Fibroblast of skin of right biceps (primary cell): ENCODE data around the gene PAGE2B.
"Not testable (repeated sequence)": the region's sequence is repeated elsewhere in the genome, so short reads cannot be mapped to it uniquely, and the experiment has no call there.

ENCODE experiments used
- DNase-seq: peaks from one replicate; pipeline ENCODE4 v3.0.0-alpha.2; 2013

PAGE2B gene

DNA sequence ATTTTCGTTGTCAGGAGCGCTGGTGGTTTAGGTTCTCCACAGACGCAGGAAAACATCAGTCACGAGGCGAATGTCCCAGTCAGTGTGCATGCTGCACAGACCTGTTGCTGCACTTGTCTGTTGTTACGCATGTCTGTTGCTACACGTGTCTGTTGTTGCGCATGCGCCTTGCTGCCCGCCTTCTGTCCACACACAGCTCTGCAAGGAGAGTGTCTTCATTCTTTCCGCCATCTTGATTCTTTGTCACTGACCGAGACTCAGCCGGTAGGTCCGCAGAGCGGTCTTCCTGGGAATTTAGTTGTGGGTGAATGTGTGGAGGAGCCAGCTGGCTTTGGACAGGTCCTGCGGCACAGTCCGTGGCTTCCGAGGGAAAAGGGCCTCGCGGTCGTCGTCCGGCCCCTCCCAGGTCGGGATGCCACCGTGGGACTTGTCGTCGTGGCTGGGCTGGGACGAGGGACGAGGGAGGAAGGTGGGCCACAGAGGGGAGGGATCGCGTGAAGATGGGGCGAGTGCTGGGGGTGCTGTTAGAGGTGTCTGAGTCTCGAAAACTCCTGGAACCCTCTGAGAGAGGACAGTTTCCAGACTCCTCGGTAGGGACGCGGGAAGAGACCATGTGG, at the start of gene PAGE2B:
TSS of gene PAGE2B (plus strand) at position 180 of the 617 bp plus-strand sequence. CDS start 1,012 bp downstream, outside the sequence.
- DNase-seq = no peak

DNA sequence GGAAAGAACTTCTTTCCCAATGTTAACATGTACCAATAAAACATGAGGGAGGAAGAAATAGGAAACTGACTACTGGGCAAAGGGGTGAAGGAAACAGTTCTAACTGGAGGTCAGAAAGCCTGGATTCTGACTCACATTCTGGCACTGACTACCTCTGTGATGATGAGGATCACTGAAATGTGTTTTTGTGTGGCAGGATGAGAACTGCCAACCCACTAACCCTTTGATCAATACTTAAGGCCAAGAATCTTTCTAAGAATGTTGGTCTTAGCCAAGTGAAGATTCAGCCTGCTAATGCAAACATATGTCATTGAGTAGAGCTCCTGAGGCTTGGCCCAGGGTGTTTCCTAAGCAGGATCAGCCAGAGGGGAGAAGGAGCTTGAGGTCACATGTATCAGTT, 48.7 kb upstream of the PAGE2B start:
- no peak for DNase-seq

DNA sequence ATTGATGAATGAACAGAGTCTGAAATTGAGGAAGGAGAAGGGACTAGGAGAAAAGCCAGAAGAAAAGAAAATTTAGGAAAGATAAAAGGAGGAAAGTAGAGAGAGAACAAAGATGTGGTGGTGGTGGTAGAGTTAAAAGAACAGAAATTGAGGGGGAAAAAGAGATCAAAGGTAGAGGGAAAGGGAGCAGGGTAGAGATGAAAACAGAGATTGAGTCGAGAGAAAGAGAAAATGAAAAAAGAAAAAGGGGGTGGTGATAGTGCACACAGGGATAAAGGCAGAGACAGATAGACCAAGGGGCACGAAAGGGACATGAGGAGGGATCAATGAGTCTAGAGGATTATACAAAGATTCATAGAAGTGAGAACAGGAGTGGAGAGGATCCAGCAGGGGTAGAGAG, 48.0 kb upstream of the PAGE2B start:
- no peak for DNase-seq

GRCh38 chrX:55028040-55028439, 46.8 kb upstream of the PAGE2B start:
- no peak for DNase-seq

- DNase-seq = no peak
Measured at GRCh38 chrX:55028611-55029010, 46.2 kb upstream of the PAGE2B start.

GRCh38 chrX:55029291-55029690, 45.5 kb upstream of the PAGE2B start:
- DNase-seq = no peak

DNA sequence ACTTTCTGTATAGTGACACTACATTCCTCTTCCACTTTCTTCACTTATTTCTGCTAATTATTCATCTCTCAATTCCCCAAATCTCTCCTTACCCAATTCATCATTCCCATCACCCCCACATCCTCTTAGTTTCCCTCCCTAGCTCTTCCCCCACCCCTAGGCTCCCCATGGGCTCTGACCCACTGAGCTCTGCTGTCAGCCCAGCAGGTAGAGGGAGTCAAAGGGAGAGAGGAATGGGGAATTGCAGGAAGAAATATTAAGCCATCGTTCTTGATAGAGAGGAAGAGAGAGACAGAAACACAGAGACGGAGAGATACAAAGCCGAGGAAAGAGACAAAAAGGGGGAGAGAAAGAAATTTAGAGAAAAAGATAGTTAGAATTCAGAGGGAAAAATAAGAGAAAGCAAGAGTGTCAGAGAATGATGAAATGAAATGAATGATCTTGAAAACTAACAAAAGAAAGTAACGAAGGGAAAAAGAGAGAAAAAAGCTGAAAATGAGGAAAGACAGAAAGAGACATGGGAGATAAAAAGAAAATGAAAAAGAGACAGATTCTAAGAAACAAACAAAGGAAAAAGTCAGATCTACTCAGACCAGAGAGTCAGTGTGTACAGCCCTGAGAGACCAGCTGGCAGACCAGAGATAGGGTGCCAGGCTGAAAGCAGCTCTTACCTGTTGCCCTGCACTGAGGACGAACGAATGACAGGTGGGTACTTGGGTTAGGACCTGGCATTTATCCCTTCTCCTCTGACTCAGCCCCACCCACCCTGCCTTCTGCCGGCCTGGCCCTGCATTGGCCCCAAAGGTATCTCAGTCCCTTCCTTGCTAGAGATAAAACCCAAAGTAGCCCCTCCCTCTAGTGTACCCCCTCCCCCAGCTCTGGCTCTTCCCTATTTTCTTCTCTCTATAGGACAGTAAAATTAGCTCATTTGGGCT, 44.3 kb upstream of the PAGE2B start, which contains the start of gene ALAS2:
TSS of gene ALAS2 (minus strand) at position 707 of the 935 bp plus-strand sequence. CDS start 4,977 bp downstream, outside the sequence.
- no peak for DNase-seq

DNA sequence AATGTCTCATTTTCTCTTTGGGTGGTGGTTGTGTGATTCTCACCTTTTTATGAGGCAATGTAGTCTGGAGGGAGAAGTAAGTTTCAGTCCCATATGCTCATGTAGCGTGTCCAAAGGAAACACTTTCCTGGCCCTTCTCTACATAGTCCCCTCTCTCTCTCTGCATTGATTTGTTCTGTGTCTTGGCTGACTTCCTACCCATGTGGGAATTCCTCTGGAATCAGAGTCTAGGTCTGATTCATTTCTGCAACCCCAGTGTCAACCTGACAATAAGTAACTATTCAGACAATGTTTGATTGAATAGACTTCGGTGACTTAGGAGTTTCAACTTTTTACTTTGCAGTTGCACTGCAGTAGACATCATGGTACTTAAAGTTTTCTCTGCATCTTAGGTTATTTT, 41.4 kb upstream of the PAGE2B start:
- no peak for DNase-seq

DNA sequence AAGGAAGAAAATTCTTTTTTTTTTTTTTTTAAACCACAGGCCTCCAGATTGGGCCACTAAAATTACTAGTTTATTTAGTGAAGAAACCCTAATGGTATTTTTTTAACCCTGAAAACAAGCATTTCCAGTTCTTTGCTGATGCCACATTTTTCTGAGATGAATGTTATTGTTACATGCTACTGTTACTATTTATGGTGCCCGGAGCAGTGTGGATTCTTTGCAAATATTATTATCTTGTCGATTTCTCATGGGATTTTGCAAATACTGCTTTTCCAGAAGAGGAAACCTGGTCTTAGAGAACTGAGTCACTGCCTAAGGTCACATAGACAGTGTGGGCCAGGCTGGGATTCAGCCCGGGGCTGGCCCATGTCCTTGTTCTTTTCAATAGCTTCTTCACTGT, 35.4 kb upstream of the PAGE2B start:
- DNase-seq = peak; percentile 4

DNA sequence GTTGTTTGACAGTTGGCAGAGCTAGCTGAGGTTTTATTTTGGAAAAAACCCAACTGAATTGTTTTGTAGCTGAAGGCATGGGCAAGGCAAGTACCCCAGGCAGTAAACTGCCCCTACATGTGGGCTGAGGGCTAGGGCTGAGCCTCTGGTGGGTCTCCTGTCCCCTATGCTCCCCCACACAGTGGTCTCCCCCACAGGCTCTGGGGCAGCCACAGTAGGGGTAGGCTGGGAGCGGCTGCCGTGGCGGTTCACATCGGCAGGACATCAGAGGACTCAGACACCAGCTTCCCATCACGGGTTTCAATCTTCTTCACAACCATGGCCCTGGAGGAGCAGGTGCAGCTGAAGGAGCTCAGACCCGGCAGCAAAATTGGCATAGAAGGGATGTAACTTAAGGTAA, 33.3 kb upstream of the PAGE2B start:
- DNase-seq = no peak

DNA sequence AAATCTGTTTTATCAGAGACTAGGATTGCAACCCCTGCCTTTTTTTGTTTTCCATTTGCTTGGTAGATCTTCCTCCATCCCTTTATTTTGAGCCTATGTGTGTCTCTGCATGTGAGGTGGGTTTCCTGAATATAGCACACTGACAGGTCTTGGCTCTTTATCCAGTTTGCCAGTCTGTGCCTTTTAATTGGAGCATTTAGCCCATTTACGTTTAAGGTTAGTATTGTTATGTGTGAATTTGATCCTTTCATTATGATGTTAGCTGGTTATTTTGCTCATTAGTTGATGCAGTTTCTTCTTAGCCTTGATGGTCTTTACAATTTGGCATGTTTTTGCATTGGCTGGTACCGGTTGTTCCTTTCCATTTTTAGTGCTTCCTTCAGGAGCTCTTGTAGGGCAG, 24.2 kb upstream of the PAGE2B start:
- not testable (repeated sequence) for DNase-seq

DNA sequence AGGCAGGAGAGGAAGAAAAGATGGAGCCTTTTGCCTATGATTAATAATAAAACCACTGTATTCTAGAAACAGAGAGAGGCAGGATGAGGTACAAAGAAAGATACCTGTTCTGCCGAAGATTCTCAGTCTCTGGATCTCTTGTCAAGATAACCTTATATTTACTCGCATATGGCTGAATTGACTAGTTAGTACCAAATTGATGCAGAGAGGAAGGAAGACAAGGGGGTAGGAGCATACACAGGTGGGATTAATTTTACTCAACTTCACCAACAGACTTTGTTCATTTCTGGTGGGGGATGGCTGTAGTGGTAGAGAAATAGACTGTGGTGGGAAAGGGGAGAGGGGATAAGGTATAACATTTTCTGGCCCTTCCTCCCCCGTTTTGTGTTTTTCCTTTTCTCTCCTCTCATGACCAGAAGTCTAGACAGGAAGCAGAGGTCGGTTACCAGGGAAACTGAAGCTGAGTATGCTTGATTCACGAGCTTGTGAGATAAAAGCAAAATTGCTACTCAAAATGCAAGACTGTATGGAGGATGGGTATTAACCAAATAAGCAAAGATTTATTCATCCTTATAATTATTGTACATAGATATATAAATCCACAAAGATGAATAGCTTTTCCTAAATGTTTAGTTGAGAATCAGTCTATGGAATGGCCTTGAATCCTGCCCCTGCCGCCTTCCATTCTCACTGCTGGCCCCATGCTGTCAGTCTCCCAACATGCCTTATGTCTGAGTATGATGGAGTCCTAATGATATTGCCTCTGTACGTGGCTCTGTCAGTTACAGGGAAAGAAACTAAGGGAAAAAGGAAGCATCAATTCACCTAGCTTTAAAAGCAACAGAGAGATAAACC, 17.8 kb upstream of the PAGE2B start:
- DNase-seq = peak; percentile 16

- peak; percentile 8 for DNase-seq
Measured at GRCh38 chrX:55057675-55058249, 17.1 kb upstream of the PAGE2B start.

DNA sequence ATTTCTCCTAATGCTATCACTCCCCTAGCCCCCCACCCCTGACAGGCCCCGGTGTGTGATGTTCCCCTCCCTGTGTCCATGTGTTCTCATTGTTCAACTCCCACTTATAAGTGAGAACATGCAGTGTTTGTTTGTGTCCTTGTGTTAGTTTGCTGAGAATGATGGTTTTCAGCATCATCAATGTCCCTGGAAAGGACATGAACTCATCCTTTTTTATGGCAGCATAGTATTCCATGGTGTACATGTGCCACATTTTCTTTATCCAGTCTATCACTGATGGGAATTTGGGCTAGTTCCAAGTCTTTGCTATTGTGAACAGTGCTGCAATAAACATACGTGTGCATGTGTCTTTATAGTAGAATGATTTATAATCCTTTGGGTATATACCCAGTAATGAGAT, 7.7 kb upstream of the PAGE2B start:
- DNase-seq = not testable (repeated sequence)

DNA sequence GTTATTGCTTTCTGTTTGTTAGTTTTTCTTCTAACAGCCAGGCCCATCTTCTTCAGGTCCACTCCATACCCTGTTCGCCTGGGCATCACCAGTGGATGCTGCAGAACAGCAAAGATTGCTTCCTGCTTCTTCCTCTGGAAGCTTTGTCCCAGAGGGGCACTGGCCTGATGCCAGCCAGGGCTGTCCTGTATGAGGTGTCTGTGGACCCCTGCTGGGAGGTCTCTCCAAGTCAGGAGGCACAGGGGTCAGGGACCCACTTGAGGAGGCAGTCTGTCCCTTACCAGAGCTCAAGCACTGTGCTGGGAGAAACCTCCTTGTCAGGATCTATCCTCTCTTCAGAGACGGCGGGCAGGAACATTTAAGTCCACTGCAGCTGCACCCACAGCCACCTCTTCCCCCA, 2.5 kb upstream of the PAGE2B start:
- no peak for DNase-seq

- no peak for DNase-seq
Measured at GRCh38 chrX:55088795-55089489, 14.1 kb downstream of the PAGE2B start, which contains the start of gene PAGE2. TSS of gene PAGE2 (plus strand) at chrX:55089018. CDS start at chrX:55090021, 1,003 bp downstream.

DNA sequence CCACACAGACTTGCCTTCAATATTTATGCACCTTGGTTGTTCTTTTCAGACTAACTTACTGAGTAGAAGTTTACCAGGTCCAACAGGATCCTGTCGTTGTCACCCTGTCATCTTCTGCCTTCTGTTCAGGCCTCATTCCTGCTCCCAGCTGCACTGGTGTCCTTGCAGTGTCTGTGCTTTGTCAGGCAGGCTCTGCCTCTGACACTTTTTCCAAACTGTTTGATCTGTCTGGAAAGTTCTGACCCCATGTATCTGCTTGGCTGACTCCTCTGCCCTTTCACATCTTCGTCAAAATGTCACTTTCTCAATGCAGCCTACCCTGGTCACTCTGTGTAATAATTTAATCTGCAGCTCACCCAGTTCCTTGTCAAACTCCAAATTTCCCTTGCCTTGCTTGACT, 23.9 kb downstream of the PAGE2B start:
- no peak for DNase-seq

GRCh38 chrX:55099162-55099561, 24.3 kb downstream of the PAGE2B start:
- DNase-seq = no peak

- no peak for DNase-seq
Measured at GRCh38 chrX:55102754-55103153, 27.9 kb downstream of the PAGE2B start.

DNA sequence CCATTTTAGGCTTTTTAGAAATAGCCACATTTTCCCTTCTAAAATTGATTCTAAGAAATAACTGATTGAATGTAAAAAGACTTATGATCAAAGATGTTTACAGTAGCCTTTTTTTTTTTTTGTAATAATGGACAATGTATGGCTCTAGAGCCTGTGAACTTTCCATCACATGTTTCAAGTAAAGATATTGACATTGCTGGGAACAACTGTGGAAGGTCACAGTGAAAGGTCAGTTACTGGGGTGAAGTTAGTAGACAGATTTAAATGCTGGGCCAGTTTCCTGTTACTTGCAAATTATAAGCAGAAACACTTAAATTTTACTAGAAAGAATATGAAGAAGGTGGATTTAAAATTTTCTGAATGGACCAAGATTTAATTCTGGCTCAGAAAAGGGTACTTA, 32.4 kb downstream of the PAGE2B start:
- DNase-seq = no peak

DNA sequence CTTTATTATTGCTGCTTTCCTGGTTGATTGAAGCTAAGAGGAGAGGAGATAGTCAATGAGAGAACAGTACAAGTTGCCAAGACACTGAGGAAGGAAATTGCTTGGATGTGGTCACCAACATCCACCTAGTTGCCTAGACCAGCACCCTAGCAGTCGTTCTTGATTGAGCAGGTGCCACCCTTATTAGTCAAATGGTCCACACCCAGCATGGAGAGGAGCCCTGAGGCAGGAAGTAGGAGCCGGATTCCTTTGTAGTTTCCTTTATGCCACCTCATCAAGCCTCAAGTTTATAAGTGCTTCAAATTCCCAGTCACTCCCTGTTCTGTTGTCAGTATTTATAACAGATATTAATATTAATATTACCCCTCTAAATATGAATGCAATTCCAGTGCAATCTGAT, 33.1 kb downstream of the PAGE2B start:
- DNase-seq = no peak

DNA sequence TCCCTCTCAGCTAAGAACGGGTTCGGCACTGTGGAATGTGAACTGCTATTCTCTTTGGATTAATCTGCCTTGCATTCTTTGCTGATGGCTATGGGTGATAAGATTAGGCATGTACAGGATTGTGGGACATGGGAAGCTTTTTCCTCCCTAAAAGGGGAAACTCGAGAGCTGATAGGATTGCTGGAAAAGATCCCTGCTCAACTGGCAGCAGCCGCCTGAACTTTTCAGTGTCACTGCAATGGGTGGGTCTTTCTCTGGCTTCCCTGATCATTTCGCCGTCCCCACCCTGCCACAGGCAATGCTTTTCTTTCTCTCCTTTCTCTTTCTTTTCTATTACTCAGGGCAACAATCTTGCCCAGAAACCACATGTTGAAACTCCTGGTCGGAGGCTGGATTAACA, 34.5 kb downstream of the PAGE2B start:
- no peak for DNase-seq
